H1 (cell line): ENCODE measurements around the gene GRIN3A. TPM values are rescaled to one million over a fixed set of nuclear protein-coding genes. Genes with fewer than 3 reads are reported as not detected.

Source experiments
- CTCF ChIA-PET: fragments of 300-600 bp; sonication (Branson Sonifier 250); formaldehyde crosslinking; loops from one replicate; lab custom pipeline; 2021; ENCODE audit not compliant: partially characterized antibody; lab: Charles Lee
- POLR2A ChIA-PET: fragments of 300-600 bp; sonication (Branson Sonifier 250); formaldehyde crosslinking; loops from one replicate; lab custom pipeline; 2021; ENCODE audit warnings: inconsistent platforms; ENCODE audit not compliant: partially characterized antibody; lab: Charles Lee
- DNase-seq, 2 experiments: peaks; one replicate each; pipeline versions ENCODE4 v3.0.0 to v3.0.0-alpha.2; 2010 to 2022; ENCODE audit warnings: low spot score in 2 of 2, low read depth in 1 of 2, mixed read lengths in 1 of 2
- FAIRE-seq: peaks from 2 replicates; lab custom pipeline; 2011; peaks lifted over from hg19 to GRCh38; lab: Jason Lieb, UNC
- H2AFZ ChIP-seq: 2 replicates; pipeline ENCODE4 v1.8.1; 2012; ENCODE audit warnings: low read length, inconsistent platforms
- H2AK5ac ChIP-seq: 2 replicates; pipeline ENCODE4 v1.6.1; 2013; ENCODE audit warnings: low read depth, low read length
- H2BK120ac ChIP-seq: replicated peaks from 2 replicates; pipeline ENCODE3; 2013; ENCODE audit warnings: low read depth, low read length, inconsistent platforms
- H2BK12ac ChIP-seq: 2 replicates; pipeline ENCODE4 v1.6.1; 2013; ENCODE audit warnings: low read depth, low read length
- H2BK15ac ChIP-seq: 2 replicates; pipeline ENCODE4 v1.6.1; 2013; ENCODE audit warnings: low read length
- H2BK20ac ChIP-seq: 2 replicates; pipeline ENCODE4 v1.6.1; 2013; ENCODE audit warnings: low read length
- H2BK5ac ChIP-seq: 2 replicates; pipeline ENCODE4 v1.6.1; 2013; ENCODE audit warnings: low read depth, low read length
- H3K14ac ChIP-seq: 2 replicates; pipeline ENCODE4 v1.6.1; 2013; ENCODE audit warnings: inconsistent platforms; ENCODE audit not compliant: insufficient read length
- H3K18ac ChIP-seq: 2 replicates; pipeline ENCODE4 v1.6.1; 2013; ENCODE audit warnings: low read length; ENCODE audit errors: extremely low read depth
- H3K23ac ChIP-seq: 2 replicates; pipeline ENCODE4 v1.6.1; 2013; ENCODE audit warnings: inconsistent platforms; ENCODE audit not compliant: insufficient read length
- H3K23me2 ChIP-seq: 2 replicates; pipeline ENCODE4 v1.6.1; 2013; ENCODE audit warnings: low read depth, low read length
- H3K27ac ChIP-seq: 2 replicates; pipeline ENCODE4 v1.6.1; 2011; ENCODE audit warnings: low read depth, low read length, inconsistent platforms
- H3K27me3 ChIP-seq, 4 experiments: replicated peaks in 1 of 4; 1 replicate in 1 of 4; 2 replicates in 3 of 4; pipeline versions ENCODE4 v1.6.1 to v1.8.1; 2011 to 2013; ENCODE audit warnings: low read length in 3 of 4, mild to moderate bottlenecking in 3 of 4, inconsistent platforms in 2 of 4, mixed read lengths in 2 of 4, moderate library complexity in 1 of 4; ENCODE audit not compliant: control insufficient read depth in 3 of 4, insufficient read depth in 3 of 4; ENCODE audit errors: extremely low read depth in 1 of 4
- H3K36me3 ChIP-seq, 4 experiments: 2 replicates each; pipeline versions ENCODE4 v1.6.1 to v1.8.1; 2011 to 2013; ENCODE audit warnings: mild to moderate bottlenecking in 4 of 4, low read length in 3 of 4, moderate library complexity in 2 of 4, control low read depth in 1 of 4, inconsistent platforms in 1 of 4; ENCODE audit not compliant: insufficient read depth in 4 of 4, control insufficient read depth in 2 of 4
- H3K4ac ChIP-seq: replicated peaks from 2 replicates; pipeline ENCODE3; 2013; ENCODE audit warnings: low read length, low read depth, mixed read lengths, inconsistent platforms; ENCODE audit not compliant: insufficient read length
- H3K4me1 ChIP-seq, 4 experiments: replicated peaks in 1 of 4; 1 replicate in 1 of 4; 2 replicates in 3 of 4; pipeline versions ENCODE4 v1.6.1 to v1.8.1; 2011 to 2013; ENCODE audit warnings: low read length in 3 of 4, inconsistent platforms in 2 of 4, mixed read lengths in 1 of 4; ENCODE audit not compliant: insufficient read depth in 4 of 4, control insufficient read depth in 3 of 4
- H3K4me2 ChIP-seq, 2 experiments: 2 replicates each; pipeline versions ENCODE4 v1.6.1 to v1.8.1; 2011 to 2013; ENCODE audit warnings: low read depth in 2 of 2, low read length in 2 of 2, control low read depth in 1 of 2, inconsistent platforms in 1 of 2, mild to moderate bottlenecking in 1 of 2; ENCODE audit not compliant: insufficient read depth in 1 of 2
- H3K4me3 ChIP-seq, 4 experiments: fragments of 200-600, 300-600 bp in 1 of 4; sonication (generic), shearing (Covaris generic), sonication (Bioruptor Twin) in 1 of 4; 2 replicates each; pipeline versions ENCODE4 v1.5.1 to v1.8.1; 2011 to 2016; ENCODE audit warnings: low read length in 4 of 4, low read depth in 3 of 4, control low read depth in 2 of 4, inconsistent platforms in 2 of 4, mild to moderate bottlenecking in 2 of 4, mixed read lengths in 1 of 4, moderate library complexity in 1 of 4; ENCODE audit not compliant: insufficient read depth in 2 of 4; ENCODE audit errors: extremely low read depth in 1 of 4
- H3K56ac ChIP-seq: replicated peaks from 2 replicates; pipeline ENCODE3; 2013; ENCODE audit warnings: low read depth, mild to moderate bottlenecking, mixed read lengths, low read length, inconsistent platforms; ENCODE audit not compliant: insufficient read length
- H3K79me1 ChIP-seq: 2 replicates; pipeline ENCODE4 v1.6.1; 2013; ENCODE audit warnings: low read depth, low read length, control low read depth
- H3K79me2 ChIP-seq, 2 experiments: 2 replicates each; pipeline versions ENCODE4 v1.6.1 to v1.8.1; 2012 to 2013; ENCODE audit warnings: low read length in 2 of 2, mild to moderate bottlenecking in 2 of 2, inconsistent platforms in 1 of 2; ENCODE audit not compliant: insufficient read depth in 2 of 2, control insufficient read depth in 1 of 2
- H3K9ac ChIP-seq, 4 experiments: replicated peaks in 1 of 4; 1 replicate in 1 of 4; 2 replicates in 3 of 4; pipeline versions ENCODE4 v1.6.1 to v1.8.1; 2011 to 2013; ENCODE audit warnings: low read depth in 3 of 4, low read length in 3 of 4, control low read depth in 2 of 4, mild to moderate bottlenecking in 2 of 4, moderate library complexity in 2 of 4, inconsistent platforms in 1 of 4; ENCODE audit errors: extremely low read depth in 1 of 4
- H3K9me3 ChIP-seq, 2 experiments: 2 replicates each; pipeline versions ENCODE4 v1.6.1 to v1.8.1; 2012 to 2013; ENCODE audit warnings: mild to moderate bottlenecking in 2 of 2, moderate library complexity in 2 of 2, control low read depth in 1 of 2, inconsistent platforms in 1 of 2, low read depth in 1 of 2, low read length in 1 of 2, mixed read lengths in 1 of 2; ENCODE audit not compliant: insufficient read depth in 2 of 2
- H4K20me1 ChIP-seq, 2 experiments: replicated peaks in 1 of 2; 2 replicates each; pipeline versions ENCODE3 to v1.8.1; 2011 to 2013; ENCODE audit warnings: inconsistent platforms in 2 of 2, low read length in 2 of 2, mild to moderate bottlenecking in 1 of 2; ENCODE audit not compliant: insufficient read depth in 2 of 2, control insufficient read depth in 1 of 2
- H4K5ac ChIP-seq: 2 replicates; pipeline ENCODE4 v1.6.1; 2013; ENCODE audit warnings: low read length, low read depth, mixed read lengths, inconsistent platforms; ENCODE audit not compliant: insufficient read length
- H4K8ac ChIP-seq: 2 replicates; pipeline ENCODE4 v1.8.0; 2013; ENCODE audit warnings: mild to moderate bottlenecking, moderate library complexity, low read length, inconsistent platforms; ENCODE audit not compliant: insufficient read depth; ENCODE audit errors: extremely low read depth
- H4K91ac ChIP-seq: replicated peaks from 2 replicates; pipeline ENCODE3; 2013; ENCODE audit warnings: low read length, mixed read lengths, inconsistent platforms; ENCODE audit not compliant: insufficient read length
- FOSL1 ChIP-seq: IDR thresholded peaks from 2 replicates; pipeline ENCODE4 v1.6.1; 2011; ENCODE audit warnings: mild to moderate bottlenecking, low read depth, low read length, moderate library complexity; ENCODE audit not compliant: insufficient read depth
- KDM5A ChIP-seq: fragments of 200-600 bp; IDR thresholded peaks from 2 replicates; pipeline ENCODE4 v1.7.1; 2012; ENCODE audit warnings: mild to moderate bottlenecking, low read length, inconsistent platforms, mixed read lengths
- POU5F1 ChIP-seq: IDR thresholded peaks from 2 replicates; pipeline ENCODE4 v1.6.1; 2011; ENCODE audit warnings: low read depth, mild to moderate bottlenecking, low read length, moderate library complexity
- RAD21 ChIP-seq, 2 experiments: IDR thresholded peaks in 1 of 2; conservative IDR thresholded peaks in 1 of 2; 2 replicates each; pipeline ENCODE4 v1.6.1; 2011; ENCODE audit warnings: low read depth in 2 of 2, low read length in 2 of 2, improper control_type of control experiment in 1 of 2, inconsistent platforms in 1 of 2, mild to moderate bottlenecking in 1 of 2, moderate library complexity in 1 of 2
- RFX5 ChIP-seq: IDR thresholded peaks from 2 replicates; pipeline ENCODE4 v1.6.1; 2011; ENCODE audit warnings: low read depth, low read length, improper control_type of control experiment, borderline replicate concordance
- RNF2 ChIP-seq: fragments of 200-900, 300-1000 bp; sonication (generic); IDR thresholded peaks from 2 replicates; pipeline ENCODE4 v1.7.1; 2016; ENCODE audit warnings: borderline replicate concordance, low read depth, mild to moderate bottlenecking, antibody characterized with exemption, low read length; ENCODE audit not compliant: poor library complexity, severe bottlenecking; ENCODE audit errors: missing control alignments
- WGBS, 2 experiments: shearing (Covaris generic) in 1 of 2; methylation state at CpG; one replicate each; pipeline versions ENCODE4 v1.1.6 to v1.1.7; 2013 to 2015; ENCODE audit warnings: low lambda C conversion rate in 2 of 2, mixed read lengths in 2 of 2, inconsistent platforms in 1 of 2, low coverage in 1 of 2, missing lambda C conversion rate in 1 of 2; ENCODE audit not compliant: insufficient replicate concordance in 2 of 2, insufficient coverage in 1 of 2, insufficient read length in 1 of 2; ENCODE audit errors: extremely low coverage in 1 of 2, missing lambda C conversion rate in 1 of 2; 5-methylcytosine and 5-hydroxymethylcytosine counted together
- polyA plus RNA-seq, 7 experiments: library from polyadenylated mRNA; depleted of rRNA in 3 of 7; stranded (reverse) in 5 of 7; unstranded in 2 of 7; fragments of >200 nt in 5 of 7; fragments of 200-250 nt in 2 of 7; gene quantifications; 1 replicate in 5 of 7; 2 replicates in 1 of 7; 4 replicates in 1 of 7; pipeline versions ENCODE4 v1.2.1 to v1.2.3, GENCODE V29; 2011 to 2013; ENCODE audit warnings: missing spikeins in 2 of 7, mixed read lengths in 2 of 7
- total RNA-seq: library from RNA; stranded (reverse); fragmentation: NEBNext Ultra II Directional; extraction: Animal tissue kit (Norgen Biotek cat#: 25700); gene quantifications from 2 replicates; pipeline ENCODE4 v1.2.1, GENCODE V29; 2021
- TF ChIP-seq, protein P1 (sequence below): IDR thresholded peaks from 2 replicates; pipeline ENCODE4 v1.6.1; 2012; ENCODE audit warnings: low read length, inconsistent platforms
- TF ChIP-seq, protein P2 (sequence below), 3 experiments: IDR thresholded peaks; 1 replicate in 2 of 3; 2 replicates in 1 of 3; pipeline versions ENCODE4 v1.5.1 to v1.6.1; 2011; ENCODE audit warnings: low read length in 3 of 3, mild to moderate bottlenecking in 3 of 3, inconsistent platforms in 2 of 3, low read depth in 1 of 3, moderate library complexity in 1 of 3; ENCODE audit not compliant: insufficient read depth in 1 of 3; ENCODE audit errors: control extremely low read depth in 1 of 3

GRIN3A gene
- total and polyA plus RNA-seq, 2 of the 8 experiments (the other 6 are each of a cell fraction or from before 2014, with no cell fraction given), result 0.04 TPM; not detected in 1

DNA sequence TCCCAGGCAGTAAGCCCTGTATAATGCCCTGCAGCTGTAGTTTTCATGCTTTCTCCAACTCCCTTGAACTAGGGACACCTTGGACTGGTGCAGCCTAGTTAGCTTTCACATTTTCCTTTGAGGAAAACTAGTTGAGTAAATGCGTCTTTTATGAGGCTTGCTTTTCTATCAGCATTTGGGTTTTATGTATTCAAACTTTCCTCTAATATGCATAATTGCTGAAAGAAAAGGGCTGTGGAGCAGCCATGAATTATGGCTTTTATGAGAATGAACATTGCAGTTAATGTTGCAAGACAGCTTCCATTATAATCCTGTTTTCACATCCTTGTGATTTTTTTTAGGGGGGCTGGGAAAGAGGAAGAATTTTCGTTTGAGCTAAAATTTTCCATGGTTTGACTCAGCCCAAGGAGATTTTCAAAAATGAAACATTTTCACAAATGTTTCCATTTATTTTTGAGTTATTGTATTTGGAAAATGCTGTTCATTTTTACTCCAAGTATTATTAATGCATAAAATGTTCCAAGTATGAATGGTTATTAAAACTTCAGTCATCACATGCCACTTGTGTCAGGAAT, 85.8 kb downstream of the GRIN3A start:
- no peak overlapping the region for H3K4me2 ChIP-seq
- H3K56ac ChIP-seq, result no peak overlapping the region
- H3K4me3 ChIP-seq, result no peak overlapping the region
- ChIA-PET POLR2A (no interaction called here), CTCF (interaction anchor here (1.0 to 1.4 kb wide), 2 partner anchors 25 to 593 kb away, joined by 3 read pairs; no protein-coding TSS in a partner anchor)
- no peaks in the 10 kb centered on the region for H3K23me2 ChIP-seq
- no peak overlapping the region for H3K18ac ChIP-seq
- H3K14ac ChIP-seq, result no peak overlapping the region
- no peaks in the 10 kb centered on the region for H3K4me1 ChIP-seq
- H4K5ac ChIP-seq, result no peak overlapping the region
- no peak overlapping the region for H2BK5ac ChIP-seq
- H3K36me3 ChIP-seq, result no peaks in the 10 kb centered on the region
- H2AK5ac ChIP-seq, result no peak overlapping the region
- H3K9ac ChIP-seq, result no peak overlapping the region
- H3K79me2 ChIP-seq, result no peaks in the 10 kb centered on the region
- no peak overlapping the region for H3K27ac ChIP-seq
- H2BK120ac ChIP-seq, result no peak overlapping the region
- no peak overlapping the region for H2AFZ ChIP-seq
- no peak overlapping the region for H4K8ac ChIP-seq
- H3K4ac ChIP-seq, result no peak overlapping the region
- DNase-seq (no peak), FAIRE-seq (no peak)
- H4K91ac ChIP-seq, result no peak overlapping the region
- no peaks in the 10 kb centered on the region for H3K27me3 ChIP-seq
- no peak overlapping the region for H2BK15ac ChIP-seq
- H3K23ac ChIP-seq, result no peak overlapping the region
- no peak overlapping the region for H2BK20ac ChIP-seq
- H2BK12ac ChIP-seq, result no peak overlapping the region
- no peaks in the 10 kb centered on the region for H3K79me1 ChIP-seq
- H3K9me3 ChIP-seq, result no peaks in the 10 kb centered on the region
- 90% methylated on average over 2 of the region's 2 CpGs; no CpG with 5 or more reads in 1 of the 2 experiments for WGBS, 2 experiments
- no peaks in the 10 kb centered on the region for H4K20me1 ChIP-seq
- TF ChIP-seq, protein P1, sequence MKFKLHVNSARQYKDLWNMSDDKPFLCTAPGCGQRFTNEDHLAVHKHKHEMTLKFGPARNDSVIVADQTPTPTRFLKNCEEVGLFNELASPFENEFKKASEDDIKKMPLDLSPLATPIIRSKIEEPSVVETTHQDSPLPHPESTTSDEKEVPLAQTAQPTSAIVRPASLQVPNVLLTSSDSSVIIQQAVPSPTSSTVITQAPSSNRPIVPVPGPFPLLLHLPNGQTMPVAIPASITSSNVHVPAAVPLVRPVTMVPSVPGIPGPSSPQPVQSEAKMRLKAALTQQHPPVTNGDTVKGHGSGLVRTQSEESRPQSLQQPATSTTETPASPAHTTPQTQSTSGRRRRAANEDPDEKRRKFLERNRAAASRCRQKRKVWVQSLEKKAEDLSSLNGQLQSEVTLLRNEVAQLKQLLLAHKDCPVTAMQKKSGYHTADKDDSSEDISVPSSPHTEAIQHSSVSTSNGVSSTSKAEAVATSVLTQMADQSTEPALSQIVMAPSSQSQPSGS, result no peak
- TF ChIP-seq, protein P2, sequence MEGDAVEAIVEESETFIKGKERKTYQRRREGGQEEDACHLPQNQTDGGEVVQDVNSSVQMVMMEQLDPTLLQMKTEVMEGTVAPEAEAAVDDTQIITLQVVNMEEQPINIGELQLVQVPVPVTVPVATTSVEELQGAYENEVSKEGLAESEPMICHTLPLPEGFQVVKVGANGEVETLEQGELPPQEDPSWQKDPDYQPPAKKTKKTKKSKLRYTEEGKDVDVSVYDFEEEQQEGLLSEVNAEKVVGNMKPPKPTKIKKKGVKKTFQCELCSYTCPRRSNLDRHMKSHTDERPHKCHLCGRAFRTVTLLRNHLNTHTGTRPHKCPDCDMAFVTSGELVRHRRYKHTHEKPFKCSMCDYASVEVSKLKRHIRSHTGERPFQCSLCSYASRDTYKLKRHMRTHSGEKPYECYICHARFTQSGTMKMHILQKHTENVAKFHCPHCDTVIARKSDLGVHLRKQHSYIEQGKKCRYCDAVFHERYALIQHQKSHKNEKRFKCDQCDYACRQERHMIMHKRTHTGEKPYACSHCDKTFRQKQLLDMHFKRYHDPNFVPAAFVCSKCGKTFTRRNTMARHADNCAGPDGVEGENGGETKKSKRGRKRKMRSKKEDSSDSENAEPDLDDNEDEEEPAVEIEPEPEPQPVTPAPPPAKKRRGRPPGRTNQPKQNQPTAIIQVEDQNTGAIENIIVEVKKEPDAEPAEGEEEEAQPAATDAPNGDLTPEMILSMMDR (IDR thresholded peaks at IDR 0.05; ENCODE audit: control extremely low read depth in 1 of 3, insufficient read depth in 1 of 3, low read depth in 1 of 3, low read length in 3 of 3), result no peak
- TF ChIP-seq RFX5 (no peak), RAD21 (IDR thresholded peaks at IDR 0.05 in 1 of 2, conservative IDR thresholded peaks at IDR 0.05 in 1 of 2; ENCODE audit: low read depth in 2 of 2, low read length in 2 of 2) (no peak), POU5F1 (no peak), FOSL1 (no peak), KDM5A (no peak), RNF2 (no peak)
